Activated effector memory CD4-positive, alpha-beta T cell treated with anti-CD3 and anti-CD28 coated beads, Interleukin-2, amount 50 U/mL, for 16 hours (primary cell): ENCODE measurements around the gene NANP.

ENCODE experiments used
- DNase-seq: peaks from one replicate; pipeline ENCODE4 v3.0.0-alpha.2; 2020

Gene NANP

DNA sequence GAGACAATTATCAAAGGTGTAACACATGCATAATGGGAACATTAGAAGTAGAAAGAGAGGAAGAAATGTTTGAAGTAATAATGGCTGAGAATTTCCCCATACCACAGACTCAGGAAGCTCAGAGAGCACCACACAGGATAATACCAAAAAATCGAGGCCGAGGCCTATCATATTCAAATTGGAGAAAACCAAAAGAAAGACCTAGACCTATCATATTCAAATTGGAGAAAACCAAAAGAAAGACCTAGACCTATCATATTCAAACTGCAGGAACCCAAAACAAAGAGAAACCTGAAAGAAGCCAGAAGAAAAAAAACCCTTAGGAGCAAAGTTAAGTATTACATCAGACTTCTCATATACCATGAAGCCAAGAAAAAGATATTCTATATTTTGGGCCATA is 56.5 kb downstream of the NANP start:
- no peak for DNase-seq

DNA sequence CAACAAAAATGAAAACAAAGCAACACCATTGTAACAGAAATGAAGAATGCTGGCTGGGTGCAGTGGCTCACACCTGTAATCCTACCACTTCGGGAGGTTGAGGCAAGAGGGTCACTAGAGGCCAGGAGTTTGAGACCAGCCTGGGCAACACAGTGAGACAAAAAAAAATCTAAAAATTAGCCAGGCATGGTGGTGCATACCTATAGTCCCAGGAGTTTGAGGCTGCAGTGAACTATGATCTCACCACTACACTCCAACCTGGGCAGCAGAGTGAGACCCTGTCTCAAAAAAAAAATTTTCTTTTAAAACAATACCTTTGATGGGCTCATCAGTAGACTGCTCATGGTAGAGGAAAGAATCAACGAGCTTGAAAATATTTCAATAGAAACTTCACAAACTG is 57.0 kb downstream of the NANP start:
- no peak for DNase-seq

DNA sequence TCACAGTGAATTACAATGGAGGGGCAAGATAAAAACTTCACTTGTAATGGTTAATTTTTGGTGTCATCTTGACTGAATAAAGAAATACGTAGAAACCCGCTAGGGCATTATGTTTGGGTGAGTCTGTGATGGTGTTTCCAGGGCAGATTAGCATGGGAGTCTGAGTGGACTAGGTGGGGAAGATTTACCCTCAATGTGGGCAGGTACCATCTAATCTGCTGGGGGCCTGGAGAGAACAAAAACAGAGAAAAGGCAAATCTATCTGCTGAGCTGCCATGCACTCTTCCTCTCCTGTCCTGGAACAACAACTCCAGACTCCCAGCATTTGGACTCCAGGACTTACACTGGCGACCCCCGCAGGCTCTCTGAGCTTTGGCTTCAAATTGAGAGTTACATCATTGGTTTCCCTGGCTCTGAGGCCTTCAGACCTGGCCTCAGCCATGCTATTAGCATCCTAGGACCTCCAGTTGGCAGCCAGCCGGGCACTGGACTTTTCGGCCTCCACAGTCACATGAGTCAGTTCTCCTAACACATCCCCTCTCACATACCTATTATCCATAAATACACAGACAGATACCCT is 58.1 kb downstream of the NANP start:
- peak; percentile 19 for DNase-seq

DNA sequence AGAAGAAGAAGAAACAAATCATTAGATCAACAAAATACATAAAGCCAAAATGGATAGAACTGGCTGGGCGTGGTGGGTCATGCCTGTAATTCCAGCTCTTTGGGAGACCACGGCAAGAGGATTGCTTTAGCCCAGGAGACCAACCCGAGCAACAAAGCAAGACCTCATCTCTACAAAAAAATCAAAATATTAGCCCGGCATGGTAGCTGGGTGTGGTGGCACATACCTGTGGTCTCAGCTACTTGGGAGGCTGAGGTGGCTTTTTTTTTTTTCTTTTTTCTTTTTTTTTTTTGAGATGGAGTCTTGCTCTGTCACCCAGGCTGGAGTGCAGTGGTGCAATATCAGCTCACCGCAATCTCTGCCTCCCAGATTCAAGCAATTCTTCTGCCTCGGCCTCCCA is 59.9 kb downstream of the NANP start:
- DNase-seq = peak; percentile 14

DNA sequence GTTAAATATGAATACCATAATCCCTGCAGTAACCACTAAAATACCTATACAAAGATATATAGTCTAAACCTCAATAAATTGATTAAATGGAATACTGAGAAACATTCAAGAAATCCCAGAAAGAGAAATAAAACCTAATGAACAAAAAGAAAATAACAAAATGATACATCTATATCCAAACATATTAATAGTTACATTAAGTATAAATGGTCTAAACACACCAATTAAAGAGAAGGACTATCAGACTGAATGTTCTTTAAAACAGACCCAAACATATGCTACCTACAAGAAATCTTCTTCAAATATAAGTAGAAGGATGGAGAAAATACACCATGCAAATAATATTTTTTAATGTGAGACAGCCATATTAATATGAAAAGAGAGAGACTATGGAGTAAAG is 60.5 kb downstream of the NANP start:
- no peak for DNase-seq
